Raji (cell line): ENCODE data around the gene MBTPS1.

Experiments
- POLR2A ChIP-seq: IDR thresholded peaks from 2 replicates; pipeline ENCODE4 v1.6.1; 2011; ENCODE audit warnings: low read depth, low read length, control low read depth; ENCODE audit not compliant: insufficient read depth

Gene MBTPS1

GRCh38 chr16:84075376-84075775 lies 41.4 kb downstream of the MBTPS1 start:
- no peak for TF ChIP-seq POLR2A

DNA sequence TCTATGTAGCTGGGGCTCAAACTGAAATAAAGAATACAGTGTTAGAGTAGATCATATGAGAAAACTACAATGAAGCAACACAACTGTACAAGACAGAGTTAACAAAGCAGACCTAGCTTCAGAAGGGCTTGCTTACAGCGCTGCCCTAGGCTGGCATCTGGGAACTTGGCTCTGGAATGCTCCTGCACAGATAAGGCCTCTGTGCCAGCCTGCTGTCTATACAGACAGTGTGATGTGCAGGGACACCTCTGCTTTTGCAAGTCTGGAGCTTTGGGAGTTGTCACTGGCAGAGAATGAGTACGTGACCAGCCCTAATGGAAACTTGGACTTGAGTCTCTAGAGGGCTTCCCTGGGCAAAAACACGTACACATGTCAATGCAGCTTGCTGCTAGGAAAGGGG lies 42.0 kb downstream of the MBTPS1 start:
- no peak for TF ChIP-seq POLR2A

- no peak for TF ChIP-seq POLR2A
Observed at GRCh38 chr16:84072014-84072413, 44.7 kb downstream of the MBTPS1 start.

- no peak for TF ChIP-seq POLR2A
Observed at GRCh38 chr16:84071121-84071520, 45.6 kb downstream of the MBTPS1 start.

DNA sequence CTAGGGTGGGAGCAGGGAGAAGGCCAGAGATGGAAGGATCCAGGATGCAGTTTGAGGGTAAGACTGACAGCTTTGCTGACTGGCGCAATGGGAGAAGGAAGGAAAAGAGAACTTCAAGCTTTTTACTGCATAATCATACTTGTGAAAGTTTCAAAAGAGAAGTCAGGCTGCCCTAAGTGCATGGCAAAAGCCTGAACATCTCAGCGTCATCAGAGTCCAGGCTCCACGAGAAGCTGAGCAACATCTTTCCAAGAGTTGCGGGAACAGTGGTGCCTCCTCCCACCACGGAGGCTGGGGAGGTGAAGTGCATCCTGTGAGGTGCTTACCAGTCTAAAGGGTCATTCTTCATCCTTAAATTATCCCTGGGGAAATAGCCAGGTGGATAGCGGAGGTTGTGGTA lies 47.2 kb downstream of the MBTPS1 start:
- TF ChIP-seq POLR2A = no peak

DNA sequence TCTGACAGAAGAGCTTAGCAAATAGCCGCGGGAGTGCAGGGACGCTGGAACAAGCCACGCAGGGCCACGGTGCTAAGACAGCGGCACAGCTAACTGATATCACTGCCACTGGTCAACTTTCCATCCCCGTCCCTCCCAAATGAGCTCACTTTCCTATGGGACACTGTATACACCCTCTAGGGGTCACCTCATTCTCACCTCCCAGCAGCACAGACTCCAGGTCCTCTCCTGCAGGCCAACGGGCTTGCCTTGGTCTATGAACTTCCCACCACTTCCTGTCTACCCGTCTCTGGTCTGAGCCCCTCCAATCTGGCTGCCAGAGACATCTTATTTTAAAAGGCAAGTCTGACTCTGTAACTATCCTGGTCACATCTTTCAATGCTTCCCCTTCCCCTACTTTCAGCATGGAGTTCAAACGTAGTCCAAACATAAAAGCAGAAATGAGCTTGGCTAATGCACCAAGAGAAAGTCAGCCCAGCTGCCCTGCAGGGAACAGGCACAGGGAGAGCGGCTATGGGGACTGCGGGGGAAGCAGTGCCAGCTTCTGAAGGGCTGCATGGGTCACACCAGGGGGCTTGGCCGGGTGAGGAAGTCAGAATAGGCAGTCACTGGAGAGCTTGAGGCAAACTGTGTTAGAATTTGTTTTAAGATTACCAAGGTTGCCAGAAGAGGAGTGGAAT lies 47.8 kb downstream of the MBTPS1 start:
- TF ChIP-seq POLR2A = no peak

- TF ChIP-seq POLR2A = no peak
Observed at GRCh38 chr16:84068041-84068440, 48.7 kb downstream of the MBTPS1 start.

- TF ChIP-seq POLR2A = no peak
Observed at GRCh38 chr16:84067640-84068039, 49.1 kb downstream of the MBTPS1 start.

DNA sequence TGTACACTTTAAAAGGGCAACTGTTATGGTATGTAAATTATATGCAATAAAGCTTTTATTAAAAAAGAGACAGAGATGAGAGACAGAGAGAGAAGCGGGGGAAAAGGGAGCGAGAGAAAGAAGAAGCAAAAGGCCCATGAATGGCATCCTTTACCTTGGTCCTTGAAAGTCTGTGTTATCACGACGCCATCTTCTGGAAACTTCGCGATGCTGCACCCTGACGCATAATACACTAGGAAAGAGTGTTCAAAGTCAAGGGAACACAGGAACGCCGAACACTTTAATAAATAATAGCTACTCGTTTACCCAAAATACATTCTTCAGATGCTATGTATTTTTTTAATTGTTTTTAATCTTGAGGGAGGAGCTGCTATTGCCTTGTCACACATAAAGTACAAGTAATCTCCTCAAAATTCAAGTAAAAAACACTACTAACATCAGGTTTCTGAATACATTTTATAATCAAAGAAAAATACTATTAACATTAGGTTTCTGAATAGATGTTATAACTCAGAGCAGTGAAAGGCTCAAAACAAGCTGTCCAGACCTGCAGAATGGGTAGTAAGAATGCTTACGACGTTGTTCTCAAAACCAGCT lies 51.1 kb downstream of the MBTPS1 start:
- TF ChIP-seq POLR2A = no peak

DNA sequence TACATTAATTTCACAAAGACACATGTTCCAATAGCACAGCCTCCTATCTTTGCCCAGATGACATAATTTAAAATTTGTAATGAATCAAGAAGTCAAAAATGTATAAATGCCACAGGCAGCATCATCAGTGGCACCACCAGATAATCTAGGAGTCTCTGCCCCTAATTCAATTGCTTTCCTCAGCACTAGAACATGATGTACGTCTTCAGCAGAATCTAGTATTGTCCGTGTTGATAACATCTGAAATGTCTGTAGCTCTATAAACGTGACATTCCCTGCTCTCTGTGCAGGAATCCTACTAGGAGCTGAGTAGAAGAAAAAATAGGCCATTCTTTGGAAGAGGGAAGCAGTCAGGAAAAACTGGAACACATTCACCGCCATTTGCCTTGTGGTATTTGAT lies 52.8 kb downstream of the MBTPS1 start:
- no peak for TF ChIP-seq POLR2A

GRCh38 chr16:84062734-84063640 lies 53.8 kb downstream of the MBTPS1 start:
- TF ChIP-seq POLR2A = no peak

DNA sequence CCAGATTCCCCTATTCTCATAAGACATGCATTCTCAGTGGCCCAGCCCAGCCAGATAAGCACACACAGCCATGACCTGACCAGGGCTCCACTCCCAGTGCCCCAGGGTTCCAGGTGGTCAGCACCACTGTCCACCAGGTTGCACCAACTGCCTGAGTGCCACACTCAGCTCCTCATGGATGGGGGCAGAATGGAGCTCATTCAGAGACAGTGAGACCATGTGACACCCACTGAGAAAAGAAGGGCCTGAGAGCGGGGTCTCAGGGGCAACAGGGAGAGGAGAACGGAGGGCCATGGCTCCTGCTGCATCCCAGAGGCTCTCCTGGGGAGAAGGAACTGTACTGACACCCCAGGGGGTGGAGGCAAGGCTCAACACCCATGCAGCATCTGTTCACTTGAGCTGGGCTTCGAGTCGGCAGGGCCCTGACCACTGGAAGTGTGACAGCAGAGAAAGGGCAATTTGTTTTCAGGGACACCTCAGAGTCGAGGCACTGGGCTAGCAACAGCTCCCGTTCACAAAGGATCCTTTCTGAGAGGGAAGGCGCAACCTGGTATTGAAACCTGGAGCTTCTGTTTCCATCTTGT lies 55.4 kb downstream of the MBTPS1 start:
- no peak for TF ChIP-seq POLR2A

DNA sequence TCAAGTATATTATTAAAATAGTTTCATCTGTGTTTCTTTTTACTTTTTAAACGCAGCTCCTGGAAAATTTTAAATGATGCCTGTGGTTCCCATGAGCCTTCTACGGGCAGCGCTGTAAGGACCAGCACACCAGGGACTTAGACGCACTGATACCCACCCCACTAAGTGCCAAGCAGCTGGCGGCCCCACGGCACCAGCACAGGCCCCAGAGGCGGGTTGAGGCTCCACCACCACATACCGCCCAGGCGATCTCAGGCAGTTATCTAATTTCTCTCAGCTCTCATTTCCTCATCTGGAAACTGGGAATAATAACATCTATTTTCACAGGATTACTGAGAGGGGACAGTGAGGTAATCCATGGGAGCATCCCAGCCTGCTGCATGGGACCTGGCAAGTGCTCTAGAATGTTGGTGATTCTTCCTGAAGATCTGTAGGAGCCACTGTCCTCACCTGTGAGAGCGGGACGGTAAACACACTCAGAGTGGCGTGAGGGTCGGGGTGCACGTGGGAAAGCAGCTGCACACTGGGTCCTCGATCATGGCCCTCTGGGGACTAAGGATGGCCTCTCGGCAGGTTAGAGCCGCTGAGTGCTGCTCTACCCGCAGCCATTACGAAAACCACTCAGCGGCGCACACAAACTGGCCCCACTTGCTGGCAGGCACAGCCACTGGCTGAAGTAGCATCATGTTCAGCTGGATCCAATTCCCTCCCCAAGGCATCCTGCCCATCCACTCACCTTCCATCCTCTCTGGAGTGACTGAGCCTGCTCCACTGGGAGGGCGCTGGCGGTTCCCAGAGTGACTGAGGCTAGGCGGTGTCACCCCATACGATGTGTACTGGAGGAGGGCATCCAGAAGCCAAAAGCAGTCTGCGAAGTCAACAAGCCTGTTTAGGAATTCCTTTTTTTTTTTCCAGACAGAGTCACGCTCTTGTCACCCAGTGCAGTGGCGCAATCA lies 56.5 kb downstream of the MBTPS1 start:
- TF ChIP-seq POLR2A = no peak

DNA sequence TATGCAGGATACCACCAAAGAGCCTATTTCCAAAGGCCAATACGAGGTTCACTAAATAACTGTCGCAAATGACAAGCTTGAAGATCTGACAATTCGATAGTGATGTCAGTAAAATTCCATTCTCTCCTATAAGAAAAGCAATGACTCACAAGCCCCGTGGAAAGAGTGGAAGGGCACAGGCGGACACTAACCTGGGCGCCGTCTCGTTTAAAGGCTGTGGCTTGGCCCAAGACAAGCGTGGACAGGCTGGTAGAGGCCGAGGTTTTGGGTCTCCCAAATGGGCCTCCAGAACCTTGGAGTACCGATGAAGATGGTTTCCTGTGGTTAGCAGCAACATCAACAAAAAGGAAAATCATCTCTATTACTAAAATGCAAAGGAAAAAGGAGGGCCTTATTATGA lies 57.6 kb downstream of the MBTPS1 start:
- TF ChIP-seq POLR2A = no peak

DNA sequence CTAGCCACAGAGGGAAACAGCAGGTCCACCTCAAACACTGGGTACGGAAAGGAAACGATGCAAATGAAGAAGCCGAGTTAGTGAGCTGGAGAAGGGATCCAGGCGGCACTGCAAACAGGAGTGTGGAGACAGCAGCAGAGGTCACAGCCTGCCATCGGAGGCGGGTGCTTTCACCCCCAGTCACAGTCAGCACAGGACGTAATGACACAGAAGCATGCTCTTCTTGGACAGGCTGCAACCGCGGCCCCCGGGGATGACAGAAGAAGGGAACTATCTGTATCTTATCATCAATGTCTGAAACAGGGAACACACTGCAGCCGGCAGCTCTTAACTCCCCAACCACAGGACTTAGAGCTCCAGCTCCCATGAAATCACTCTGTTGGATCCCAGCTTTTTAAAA lies 58.1 kb downstream of the MBTPS1 start:
- TF ChIP-seq POLR2A = no peak

DNA sequence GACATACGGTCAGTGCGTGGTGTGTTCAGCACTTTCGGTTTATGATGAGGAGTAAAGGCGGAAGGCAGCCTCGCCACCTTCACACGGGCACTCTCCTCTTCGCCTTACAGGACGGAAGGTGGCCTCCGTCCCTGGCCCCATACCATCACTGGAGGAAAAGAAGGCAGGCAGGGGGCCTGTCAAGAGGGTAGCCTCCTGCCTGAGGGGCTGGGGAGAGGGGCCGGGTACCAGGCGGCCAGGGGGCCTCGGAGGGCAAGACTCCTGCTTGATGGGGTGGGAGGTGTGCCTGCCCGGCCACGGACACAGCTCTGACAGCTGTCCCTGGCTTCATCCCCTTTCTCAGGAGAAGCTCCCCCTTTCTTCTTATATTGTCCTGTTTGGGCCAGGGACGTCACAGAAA lies 58.5 kb downstream of the MBTPS1 start:
- TF ChIP-seq POLR2A = no peak
